Heart left ventricle (tissue), 13 donors: ENCODE measurements around the gene KCNJ18.
"Not testable (repeated sequence)": the region's sequence is repeated elsewhere in the genome, so short reads cannot be mapped to it uniquely, and the experiment has no call there.

Source experiments
- POLR2A ChIP-seq, 2 donors: fragments of 450-650 bp; IDR thresholded peaks; one replicate each; pipeline ENCODE4 v1.6.1; 2017; ENCODE audit warnings: antibody characterized with exemption in 2 of 2, mild to moderate bottlenecking in 2 of 2, moderate library complexity in 2 of 2
- TF ChIP-seq, protein P1 (sequence below), 12 donors: fragments of 200-600 bp; sonication (generic) in 4 of 12; IDR thresholded peaks; one replicate each; pipeline versions ENCODE4 v1.5.0 to v1.8.0; 2018 to 2022; ENCODE audit warnings: antibody characterized with exemption in 12 of 12, mild to moderate bottlenecking in 5 of 12
- donor health status: ischemic (EF 13 %, LVEDD 7.1; RV severe dilation, severe dysfunction).
- donor health status: DM: no; HTN: yes; CAD: no.
- donor health status: DM: no; HTN: no; CAD: no.
- donor health status: ischemic (EF 25% LVEDD 6.9; RV normal size, moderate dysfunction).
- donor health status: ischemic (EF 25% LVEDD 5.7; RV mildly dilated, moderate dysfunction).
- donor health status: ischemic (EF 35%, LVEDD 5.7; RV mildly dilated, moderate dysfunction).
- donor health status: nonischemic (EF 11% LVEDD 7.7; RV severe dilation, severe dysfunction).
- donor health status: DM: yes; HTN: yes; CAD: no.
- donor health status: PGD.
- donor health status: ischemic (EF 29% LVEDD 5.4; RV normal size, mild dysfunction).
- donor health status: nonischemic (EF 23%, LVEDD 6.1; RV moderate dilation, normal function).

DNA sequence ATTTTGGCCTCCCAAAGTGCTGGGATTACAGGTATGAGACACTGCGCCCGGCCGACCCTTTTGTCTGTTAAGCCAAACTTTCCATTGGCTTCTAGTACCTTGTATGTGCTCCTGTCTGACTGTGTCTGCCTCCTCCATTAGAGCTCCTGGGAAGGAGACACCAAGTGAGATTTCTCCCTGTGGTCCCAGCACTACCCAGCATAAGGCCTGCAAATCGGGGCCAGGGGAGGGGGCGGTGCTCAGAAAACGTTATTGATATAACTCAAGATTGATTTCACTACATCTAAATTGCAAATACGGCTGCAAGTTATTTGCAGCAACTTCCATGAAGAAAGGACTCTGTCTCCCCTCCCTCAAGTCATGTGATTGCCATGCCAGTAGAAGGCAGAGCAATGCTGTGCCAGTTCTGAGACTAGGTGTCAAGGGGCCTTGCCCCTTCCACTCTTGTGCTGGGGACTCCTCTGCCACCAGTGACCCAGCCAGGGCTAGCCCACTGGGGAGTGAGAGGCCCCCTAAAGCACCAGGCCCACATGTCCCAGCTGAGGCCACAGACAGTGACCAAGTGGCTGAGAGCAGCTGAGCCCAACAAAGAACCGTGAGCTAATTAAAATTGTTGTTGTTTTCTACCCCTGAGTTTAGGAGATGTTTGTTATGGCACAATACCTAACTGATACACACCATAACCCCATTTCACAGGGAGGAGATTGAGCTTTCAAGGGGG, 55.0 kb downstream of the KCNJ18 start:
- TF ChIP-seq, protein P1, sequence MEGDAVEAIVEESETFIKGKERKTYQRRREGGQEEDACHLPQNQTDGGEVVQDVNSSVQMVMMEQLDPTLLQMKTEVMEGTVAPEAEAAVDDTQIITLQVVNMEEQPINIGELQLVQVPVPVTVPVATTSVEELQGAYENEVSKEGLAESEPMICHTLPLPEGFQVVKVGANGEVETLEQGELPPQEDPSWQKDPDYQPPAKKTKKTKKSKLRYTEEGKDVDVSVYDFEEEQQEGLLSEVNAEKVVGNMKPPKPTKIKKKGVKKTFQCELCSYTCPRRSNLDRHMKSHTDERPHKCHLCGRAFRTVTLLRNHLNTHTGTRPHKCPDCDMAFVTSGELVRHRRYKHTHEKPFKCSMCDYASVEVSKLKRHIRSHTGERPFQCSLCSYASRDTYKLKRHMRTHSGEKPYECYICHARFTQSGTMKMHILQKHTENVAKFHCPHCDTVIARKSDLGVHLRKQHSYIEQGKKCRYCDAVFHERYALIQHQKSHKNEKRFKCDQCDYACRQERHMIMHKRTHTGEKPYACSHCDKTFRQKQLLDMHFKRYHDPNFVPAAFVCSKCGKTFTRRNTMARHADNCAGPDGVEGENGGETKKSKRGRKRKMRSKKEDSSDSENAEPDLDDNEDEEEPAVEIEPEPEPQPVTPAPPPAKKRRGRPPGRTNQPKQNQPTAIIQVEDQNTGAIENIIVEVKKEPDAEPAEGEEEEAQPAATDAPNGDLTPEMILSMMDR (IDR thresholded peaks at IDR 0.05): not testable (repeated sequence)
- TF ChIP-seq POLR2A (IDR thresholded peaks at IDR 0.05): not testable (repeated sequence)
